PFSK-1 (cell line): ENCODE results near the gene AP1S1.

Experiments
- FOXP2 ChIP-seq: optimal IDR thresholded peaks from 2 replicates; pipeline ENCODE3; 2011; ENCODE audit warnings: borderline replicate concordance, control low read depth, inconsistent platforms; ENCODE audit not compliant: insufficient read depth; ENCODE audit errors: extremely low read length, extremely low read depth
- POLR2AphosphoS5 ChIP-seq: IDR thresholded peaks from 2 replicates; pipeline ENCODE4 v1.6.1; 2012; ENCODE audit warnings: low read depth, mild to moderate bottlenecking, control low read depth, low read length, moderate library complexity
- SIN3A ChIP-seq: IDR thresholded peaks from 2 replicates; pipeline ENCODE4 v1.6.1; 2012; ENCODE audit warnings: mild to moderate bottlenecking, low read length, moderate library complexity, borderline replicate concordance; ENCODE audit not compliant: insufficient read depth
- TAF1 ChIP-seq: IDR thresholded peaks from 2 replicates; pipeline ENCODE4 v1.6.1; 2012; ENCODE audit warnings: low read length, control low read depth, borderline replicate concordance; ENCODE audit not compliant: insufficient read depth
- TF ChIP-seq, protein P1 (sequence below), 2 experiments: IDR thresholded peaks; 2 replicates each; pipeline versions ENCODE4 v1.6.1 to v1.8.0; 2011 to 2012; ENCODE audit warnings: low read depth in 2 of 2, low read length in 2 of 2, control low read depth in 1 of 2, inconsistent platforms in 1 of 2, mild to moderate bottlenecking in 1 of 2, moderate library complexity in 1 of 2; ENCODE audit not compliant: insufficient read depth in 1 of 2

The AP1S1 gene

DNA sequence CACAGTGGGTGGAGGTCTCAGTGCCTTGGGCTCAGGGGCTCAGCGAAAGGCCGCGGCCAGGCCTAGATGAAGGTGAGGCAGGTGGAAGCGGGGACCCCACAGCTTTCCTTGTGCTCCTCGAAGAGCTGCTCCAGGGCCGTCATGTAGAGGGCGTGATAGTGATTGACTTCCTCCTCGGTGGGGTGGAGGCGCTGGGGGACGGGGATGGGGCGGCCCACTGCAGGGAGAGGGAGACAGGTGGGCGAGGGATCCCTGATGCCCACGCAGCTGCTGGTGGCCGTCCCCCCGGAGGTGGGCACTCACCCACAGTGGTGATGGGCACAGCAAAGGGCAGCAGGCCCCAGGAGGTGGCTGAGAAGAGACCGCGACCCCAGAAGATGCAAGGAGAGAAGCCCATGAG, 41.6 kb downstream of the AP1S1 start:
- TF ChIP-seq POLR2AphosphoS5, result no peak
- no peak for TF ChIP-seq TAF1
- no peak for TF ChIP-seq SIN3A
- TF ChIP-seq, protein P1, sequence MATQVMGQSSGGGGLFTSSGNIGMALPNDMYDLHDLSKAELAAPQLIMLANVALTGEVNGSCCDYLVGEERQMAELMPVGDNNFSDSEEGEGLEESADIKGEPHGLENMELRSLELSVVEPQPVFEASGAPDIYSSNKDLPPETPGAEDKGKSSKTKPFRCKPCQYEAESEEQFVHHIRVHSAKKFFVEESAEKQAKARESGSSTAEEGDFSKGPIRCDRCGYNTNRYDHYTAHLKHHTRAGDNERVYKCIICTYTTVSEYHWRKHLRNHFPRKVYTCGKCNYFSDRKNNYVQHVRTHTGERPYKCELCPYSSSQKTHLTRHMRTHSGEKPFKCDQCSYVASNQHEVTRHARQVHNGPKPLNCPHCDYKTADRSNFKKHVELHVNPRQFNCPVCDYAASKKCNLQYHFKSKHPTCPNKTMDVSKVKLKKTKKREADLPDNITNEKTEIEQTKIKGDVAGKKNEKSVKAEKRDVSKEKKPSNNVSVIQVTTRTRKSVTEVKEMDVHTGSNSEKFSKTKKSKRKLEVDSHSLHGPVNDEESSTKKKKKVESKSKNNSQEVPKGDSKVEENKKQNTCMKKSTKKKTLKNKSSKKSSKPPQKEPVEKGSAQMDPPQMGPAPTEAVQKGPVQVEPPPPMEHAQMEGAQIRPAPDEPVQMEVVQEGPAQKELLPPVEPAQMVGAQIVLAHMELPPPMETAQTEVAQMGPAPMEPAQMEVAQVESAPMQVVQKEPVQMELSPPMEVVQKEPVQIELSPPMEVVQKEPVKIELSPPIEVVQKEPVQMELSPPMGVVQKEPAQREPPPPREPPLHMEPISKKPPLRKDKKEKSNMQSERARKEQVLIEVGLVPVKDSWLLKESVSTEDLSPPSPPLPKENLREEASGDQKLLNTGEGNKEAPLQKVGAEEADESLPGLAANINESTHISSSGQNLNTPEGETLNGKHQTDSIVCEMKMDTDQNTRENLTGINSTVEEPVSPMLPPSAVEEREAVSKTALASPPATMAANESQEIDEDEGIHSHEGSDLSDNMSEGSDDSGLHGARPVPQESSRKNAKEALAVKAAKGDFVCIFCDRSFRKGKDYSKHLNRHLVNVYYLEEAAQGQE (IDR thresholded peaks at IDR 0.05; ENCODE audit: insufficient read depth in 1 of 2, low read depth in 2 of 2, low read length in 2 of 2), result no peak
- no peak for TF ChIP-seq FOXP2

DNA sequence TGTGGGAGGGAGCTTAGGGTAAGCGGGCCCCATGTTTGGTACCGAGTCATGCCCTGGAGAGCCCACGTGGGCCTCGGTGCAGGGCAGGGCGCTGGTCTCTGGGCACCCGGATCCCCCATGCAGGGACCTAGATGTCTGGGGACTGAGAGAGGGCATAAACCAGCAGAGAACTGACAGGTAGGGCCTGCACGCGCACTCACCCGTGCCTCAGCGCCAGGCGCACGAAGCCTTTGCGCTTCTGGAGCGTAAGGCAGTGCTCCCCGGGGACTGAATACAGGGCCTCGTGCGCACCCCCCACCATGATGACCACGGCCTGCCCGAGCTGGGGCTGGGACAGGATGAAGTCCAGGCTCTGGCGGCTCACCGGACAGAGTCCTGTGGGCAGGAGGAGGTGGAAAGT, 43.7 kb downstream of the AP1S1 start:
- TF ChIP-seq SIN3A (no peak), POLR2AphosphoS5 (no peak), TAF1 (no peak), FOXP2 (no peak)
- TF ChIP-seq, protein P1 (IDR thresholded peaks at IDR 0.05; ENCODE audit: insufficient read depth in 1 of 2, low read depth in 2 of 2, low read length in 2 of 2), result no peak

DNA sequence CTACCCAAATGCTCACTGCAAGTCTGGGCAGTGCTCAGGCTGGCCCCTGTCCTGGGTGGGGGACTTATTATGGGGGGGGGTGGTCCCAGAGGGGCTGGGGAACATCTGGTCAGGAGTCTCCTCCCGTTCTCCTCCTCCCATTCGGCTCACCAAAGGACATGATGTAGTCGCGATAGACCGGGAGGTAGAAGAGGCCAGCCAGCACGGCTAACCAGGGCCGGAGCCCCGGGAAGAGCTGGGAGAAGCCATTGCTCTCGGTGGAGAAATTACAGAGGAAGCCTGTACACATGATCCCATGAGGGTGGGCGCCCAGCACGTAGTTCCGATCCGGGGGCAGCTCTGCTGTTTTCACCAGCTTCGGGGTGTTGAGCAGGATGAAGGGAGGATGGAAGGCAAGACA, 44.2 kb downstream of the AP1S1 start:
- TF ChIP-seq POLR2AphosphoS5, result no peak
- TF ChIP-seq FOXP2, result no peak

DNA sequence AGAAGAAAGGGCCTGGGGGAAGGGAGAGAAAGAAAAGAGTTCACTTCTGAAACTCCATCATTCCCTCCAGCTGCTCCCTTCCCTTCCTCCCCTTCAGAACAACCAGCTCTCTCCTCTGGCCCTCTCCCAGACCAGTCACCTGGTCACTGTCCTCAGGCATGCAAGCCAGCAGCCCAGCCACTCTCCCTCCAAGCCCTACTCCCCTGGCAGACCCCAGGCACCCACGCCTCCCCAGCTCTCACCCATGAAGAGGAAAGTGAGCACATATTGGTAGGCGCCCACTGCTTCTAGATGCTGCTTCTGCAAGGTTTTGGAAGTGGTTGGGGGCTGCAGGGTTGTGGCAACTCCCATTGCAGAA, 46.2 kb downstream of the AP1S1 start:
- TF ChIP-seq, protein P1 (IDR thresholded peaks at IDR 0.05; ENCODE audit: insufficient read depth in 1 of 2, low read depth in 2 of 2, low read length in 2 of 2), result no peak
- TF ChIP-seq TAF1, result no peak
- no peak for TF ChIP-seq POLR2AphosphoS5

DNA sequence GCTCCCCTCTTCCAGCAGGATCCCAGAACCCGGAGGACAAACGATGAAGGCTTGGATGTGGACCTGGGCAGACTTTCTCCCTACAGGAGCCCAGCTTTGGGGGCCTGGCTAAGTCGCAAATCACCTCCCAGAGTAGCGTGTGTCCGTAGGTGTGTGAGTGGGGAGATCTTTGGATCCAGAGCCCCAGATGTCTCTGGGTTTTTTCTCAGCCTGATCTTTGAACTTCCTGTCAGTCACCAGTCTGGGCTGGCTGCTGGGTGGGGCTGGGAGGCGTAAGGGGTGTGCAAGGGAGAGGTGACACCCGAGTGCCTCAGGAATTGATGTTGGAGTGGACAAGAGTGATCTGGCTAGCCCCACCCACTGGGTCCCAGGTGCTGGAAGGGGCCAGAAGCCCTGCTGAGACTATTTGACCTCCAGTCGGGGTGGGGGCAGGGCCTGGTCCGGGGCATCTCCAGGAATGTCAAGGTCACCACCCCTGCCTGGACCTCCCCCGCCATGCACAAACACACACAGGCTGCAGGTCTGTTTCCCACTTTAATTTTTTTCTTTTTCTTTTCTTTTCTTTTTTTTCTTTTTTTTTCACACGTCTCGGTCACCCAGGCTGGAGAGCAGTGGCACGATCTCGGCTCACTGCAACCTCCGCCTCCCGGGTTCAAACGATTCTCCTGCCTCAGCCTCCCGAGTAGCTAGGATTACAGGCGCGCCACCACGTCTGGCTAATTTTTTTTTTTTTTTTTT, 46.8 kb downstream of the AP1S1 start, which contains the start of gene MOGAT3:
MOGAT3 (minus strand) TSS at position 175 of the 738 bp plus-strand sequence. CDS start 182 bp downstream, outside the sequence.
- TF ChIP-seq POLR2AphosphoS5 (no peak), SIN3A (no peak), TAF1 (no peak), FOXP2 (no peak)
- TF ChIP-seq, protein P1 (IDR thresholded peaks at IDR 0.05; ENCODE audit: insufficient read depth in 1 of 2, low read depth in 2 of 2, low read length in 2 of 2), result no peak
